CD4-positive, alpha-beta memory T cell (primary cell): ENCODE measurements around the gene PEX11B. TPM values are rescaled to one million over a fixed set of nuclear protein-coding genes. Genes with fewer than 3 reads are reported as not detected.

Experiments
- CTCF ChIA-PET: fragments of 350-600 bp; sonication (Branson Sonifier 250); formaldehyde crosslinking; loops from one replicate; lab custom pipeline; 2021; ENCODE audit warnings: inconsistent platforms; ENCODE audit not compliant: partially characterized antibody; lab: Charles Lee
- POLR2A ChIA-PET: fragments of 350-600 bp; sonication (Branson Sonifier 250); formaldehyde crosslinking; loops from one replicate; lab custom pipeline; 2021; ENCODE audit not compliant: partially characterized antibody; lab: Charles Lee
- DNase-seq, 5 donors: peaks; one replicate each; pipeline versions ENCODE4 v3.0.0 to v3.0.0-alpha.2; 2020 to 2022; ENCODE audit warnings: mixed read lengths in 1 of 5
- H3K27ac ChIP-seq: one replicate; pipeline ENCODE4 v1.7.0; 2013; ENCODE audit warnings: low read depth, low read length
- H3K27me3 ChIP-seq: 2 replicates; pipeline ENCODE4 v1.7.0; 2013; ENCODE audit warnings: mild to moderate bottlenecking, low read length, moderate library complexity; ENCODE audit not compliant: insufficient read depth
- H3K36me3 ChIP-seq: 2 replicates; pipeline ENCODE4 v1.7.0; 2013; ENCODE audit warnings: mild to moderate bottlenecking, low read length, moderate library complexity; ENCODE audit not compliant: insufficient read depth
- H3K4me1 ChIP-seq: 2 replicates; pipeline ENCODE4 v1.7.0; 2013; ENCODE audit warnings: mild to moderate bottlenecking, low read length, moderate library complexity; ENCODE audit not compliant: insufficient read depth
- H3K4me3 ChIP-seq, 2 donors: one replicate each; pipeline ENCODE4 v1.7.0; 2013; ENCODE audit warnings: low read length in 2 of 2, mild to moderate bottlenecking in 1 of 2
- H3K9me3 ChIP-seq, 2 donors: one replicate each; pipeline ENCODE4 v1.7.0; 2013; ENCODE audit warnings: low read length in 2 of 2, control low read depth in 1 of 2; ENCODE audit not compliant: control insufficient read depth in 1 of 2
- H3K27ac Mint-ChIP-seq, 7 donors: one replicate each; pipeline ENCODE4 v1.8.0; 2020 to 2021; ENCODE audit warnings: mixed read lengths in 7 of 7, mild to moderate bottlenecking in 6 of 7, inconsistent platforms in 3 of 7, moderate library complexity in 3 of 7
- H3K27me3 Mint-ChIP-seq, 2 donors: one replicate each; pipeline ENCODE4 v1.8.0; 2020 to 2021; ENCODE audit warnings: mixed read lengths in 2 of 2
- H3K36me3 Mint-ChIP-seq, 2 donors: one replicate each; pipeline ENCODE4 v1.8.0; 2020 to 2021; ENCODE audit warnings: mixed read lengths in 2 of 2, inconsistent platforms in 1 of 2, mild to moderate bottlenecking in 1 of 2
- H3K4me1 Mint-ChIP-seq, 4 donors: one replicate each; pipeline ENCODE4 v1.8.0; 2020 to 2021; ENCODE audit warnings: mixed read lengths in 4 of 4, mild to moderate bottlenecking in 1 of 4
- H3K4me3 Mint-ChIP-seq, 8 donors: one replicate each; pipeline ENCODE4 v1.8.0; 2020 to 2021; ENCODE audit warnings: mixed read lengths in 8 of 8, mild to moderate bottlenecking in 7 of 8, moderate library complexity in 6 of 8, inconsistent platforms in 3 of 8
- H3K9me3 Mint-ChIP-seq, 8 donors: one replicate each; pipeline ENCODE4 v1.8.0; 2020 to 2021; ENCODE audit warnings: mixed read lengths in 8 of 8, mild to moderate bottlenecking in 5 of 8, inconsistent platforms in 3 of 8, moderate library complexity in 1 of 8
- intact Hi-C: fragments of 100-400 bp; cut with micrococcal nuclease; formaldehyde crosslinking; loops from one replicate; pipeline ENCODE4 v1.15.1; 2023
- polyA plus RNA-seq, 2 donors: library from polyadenylated mRNA; unstranded; fragments of 300-500 nt; fragmentation: Illumina TruSeq; gene quantifications; one replicate each; pipeline ENCODE4 v1.2.3, GENCODE V29; 2021
- total RNA-seq, 2 experiments: library from RNA; stranded (reverse); gene quantifications; one replicate each; pipeline ENCODE4 v1.2.3, GENCODE V29; 2021

The PEX11B gene, protein sequence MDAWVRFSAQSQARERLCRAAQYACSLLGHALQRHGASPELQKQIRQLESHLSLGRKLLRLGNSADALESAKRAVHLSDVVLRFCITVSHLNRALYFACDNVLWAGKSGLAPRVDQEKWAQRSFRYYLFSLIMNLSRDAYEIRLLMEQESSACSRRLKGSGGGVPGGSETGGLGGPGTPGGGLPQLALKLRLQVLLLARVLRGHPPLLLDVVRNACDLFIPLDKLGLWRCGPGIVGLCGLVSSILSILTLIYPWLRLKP
- total RNA-seq (10 to 100 TPM; 34.7 to 38.7 TPM), polyA plus RNA-seq (10 to 100 TPM; 54.4 to 55.3 TPM)

DNA sequence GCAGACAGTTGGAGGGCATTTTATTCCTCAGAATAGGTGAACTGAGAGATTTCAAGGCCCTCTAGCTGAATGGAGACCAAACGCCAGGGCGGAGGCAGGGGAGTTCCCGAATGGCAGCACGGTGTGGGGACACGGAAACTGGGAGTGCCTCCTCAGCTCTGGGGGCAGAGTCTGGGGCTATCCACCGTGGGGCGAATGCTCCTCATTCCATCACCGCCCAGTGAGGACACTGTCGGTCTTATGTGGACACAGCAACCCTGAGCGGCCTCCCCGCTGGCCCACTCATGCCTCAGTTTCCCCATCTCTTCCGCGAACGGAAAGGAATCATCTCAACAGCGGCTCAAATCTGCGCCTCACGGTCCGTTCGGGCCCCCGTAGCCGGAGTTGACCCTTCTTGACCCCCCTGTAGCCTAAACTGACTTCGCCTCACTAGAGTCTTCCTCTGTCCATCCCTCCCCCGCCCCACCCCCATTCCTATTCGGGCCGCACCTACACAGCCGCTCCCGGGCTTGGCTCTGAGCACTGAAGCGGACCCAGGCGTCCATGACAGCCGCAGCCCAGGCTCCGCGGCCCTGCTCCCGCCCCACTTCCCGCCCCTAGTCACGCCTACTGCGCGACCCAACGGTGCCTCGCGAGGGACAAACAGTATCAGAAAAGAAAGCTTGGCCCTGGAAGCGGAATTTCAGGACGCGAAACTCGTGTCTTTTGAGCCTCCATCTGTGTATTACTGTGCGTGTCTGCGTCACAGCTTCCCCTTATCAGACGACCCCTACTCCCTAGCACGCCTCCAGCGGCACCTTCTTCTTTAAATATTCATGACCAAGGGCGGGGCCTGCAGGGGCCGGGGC is at the start of gene PEX11B:
Gene PEX11B (minus strand): TSS at position 574 of the 848 bp plus-strand sequence. CDS start 29 bp downstream, at position 545.
- H3K36me3 Mint-ChIP-seq: peaks cover 28 to 39% of the 10 kb centered on the region in 2 donors
- peaks cover 28% of the 10 kb centered on the region for H3K4me1 ChIP-seq
- H3K4me1 Mint-ChIP-seq: peaks cover 24 to 45% (median 35%) of the 10 kb centered on the region in 4 donors
- H3K9me3 ChIP-seq: no peaks in the 10 kb centered on the region
- no peaks in the 10 kb centered on the region for H3K27me3 ChIP-seq
- no peaks in the 10 kb centered on the region for H3K9me3 Mint-ChIP-seq
- peaks cover 9% of the 10 kb centered on the region for H3K36me3 ChIP-seq
- peak; percentile 90 to 96 (median 92) for DNase-seq
- peak within 1 kb of the TSS; percentile 90 to 96 for H3K4me3 ChIP-seq
- peak within 1 kb of the TSS; percentile 91 to 97 (median 95) for H3K27ac Mint-ChIP-seq
- intact Hi-C loops: loop anchor here (1.0 to 5.0 kb wide), 4 partner anchors 9 to 79 kb away; partner anchors contain the start of genes LIX1L, PIAS3 and RBM8A
- H3K4me3 Mint-ChIP-seq: peak within 1 kb of the TSS; percentile 89 to 96 (median 92)
- H3K27ac ChIP-seq: peak within 1 kb of the TSS; percentile 79
- ChIA-PET POLR2A (interaction anchor here (0.6 to 4.9 kb wide), 29 partner anchors 9 to 119 kb away, joined by 3 to 83 read pairs (median 6); partner anchors contain the start of genes ANKRD34A, ANKRD35, ITGA10 and LIX1L), CTCF (interaction anchor here (0.6 to 5.5 kb wide), 9 partner anchors 9 to 115 kb away, joined by 3 to 45 read pairs (median 4); partner anchors contain the start of genes NUDT17, PIAS3 and RBM8A)
- H3K27me3 Mint-ChIP-seq: no peaks in the 10 kb centered on the region

DNA sequence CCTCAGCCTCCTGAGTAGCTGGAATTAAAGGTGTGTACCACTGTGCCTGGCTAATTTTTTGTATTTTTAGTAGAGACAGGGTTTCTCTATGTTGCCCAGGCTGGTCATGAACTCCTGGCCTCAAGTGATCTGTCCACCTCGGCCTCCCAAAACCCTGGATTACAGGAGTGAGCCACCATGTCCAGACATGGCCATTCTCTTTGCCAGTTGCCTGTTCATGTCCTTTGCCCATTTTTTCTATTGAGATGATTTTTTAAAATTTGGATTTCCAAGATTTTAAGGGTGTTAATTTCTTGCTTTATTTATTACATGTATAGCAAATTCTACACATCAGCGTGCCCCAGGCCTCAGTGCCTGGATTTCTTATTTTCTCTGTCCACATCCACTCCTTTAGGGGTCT is 48.8 kb upstream of the PEX11B start:
- peak overlapping the region in 3 of 8 donors; percentile 35 to 53 (median 51) for H3K4me3 Mint-ChIP-seq
- POLR2A ChIA-PET: interaction anchor here (1.2 to 17.4 kb wide), 5 partner anchors 9 to 40 kb away, joined by 3 to 444 read pairs (median 203); partner anchors contain the start of genes LIX1L, RBM8A and TXNIP

DNA sequence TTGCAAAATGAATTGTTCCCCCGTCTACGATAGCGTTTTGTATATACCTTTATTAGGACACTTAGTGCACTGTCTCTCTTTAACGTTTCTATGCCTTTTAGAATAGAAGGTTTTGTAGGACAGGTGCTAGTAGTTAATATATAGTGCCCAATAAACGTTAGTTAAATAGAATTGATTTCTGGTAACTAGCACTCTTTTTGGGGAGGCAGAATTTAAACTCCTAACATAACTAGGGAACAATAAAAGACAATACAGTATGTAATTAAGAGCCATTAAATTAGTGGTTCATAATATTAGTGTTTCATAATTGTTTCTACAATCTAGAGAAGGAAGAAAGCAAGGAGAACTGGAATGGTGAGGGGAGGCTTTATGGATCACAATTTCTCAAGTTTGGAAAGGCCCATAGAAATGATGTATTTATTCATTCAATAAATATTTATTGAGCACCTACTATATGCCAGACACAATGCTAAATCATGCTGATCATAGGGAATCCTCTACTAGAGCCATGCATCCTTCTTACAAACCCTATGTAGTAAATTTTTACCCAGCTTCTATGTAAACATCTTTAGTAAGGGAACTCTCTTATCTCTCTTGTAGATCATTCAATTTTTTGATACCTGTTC is 46.7 kb upstream of the PEX11B start:
- H3K4me1 ChIP-seq: peaks cover 53% of the 10 kb centered on the region
- H3K27ac ChIP-seq: peak overlapping the region; percentile 71
- H3K4me3 ChIP-seq: peak overlapping the region; percentile 65 to 94
- ChIA-PET CTCF (interaction anchor here (0.6 to 9.4 kb wide), 15 partner anchors 10 to 119 kb away, joined by 3 to 98 read pairs (median 5); partner anchors contain the start of genes NUDT17, PIAS3 and RBM8A), POLR2A (interaction anchor here (0.8 to 17.4 kb wide), 26 partner anchors 8 to 141 kb away, joined by 3 to 444 read pairs (median 8); partner anchors contain the start of genes NUDT17, PEX11B, PIAS3 and POLR3C)
- Mint-ChIP-seq H3K9me3 (peaks cover 0 to 5% (median 0%) of the 10 kb centered on the region in 8 donors), H3K27ac (peak overlapping the region; percentile 89 to 99 (median 98)), H3K4me3 (peak overlapping the region; percentile 89 to 95 (median 93)), H3K27me3 (no peaks in the 10 kb centered on the region), H3K4me1 (peaks cover 23 to 62% (median 37%) of the 10 kb centered on the region in 4 donors), H3K36me3 (peaks cover 14 to 25% of the 10 kb centered on the region in 2 donors)
- intact Hi-C loops: no loop called here
- H3K9me3 ChIP-seq: no peaks in the 10 kb centered on the region
- no peak for DNase-seq
- H3K27me3 ChIP-seq: no peaks in the 10 kb centered on the region
- H3K36me3 ChIP-seq: no peaks in the 10 kb centered on the region

More for the DNA sequence above, 48.8 kb upstream of the PEX11B start:
- intact Hi-C loops: no loop called here
- Mint-ChIP-seq H3K27ac (no peak overlapping the region), H3K9me3 (peaks cover 0 to 5% (median 0%) of the 10 kb centered on the region in 8 donors), H3K27me3 (no peaks in the 10 kb centered on the region), H3K4me1 (peaks cover 23 to 46% (median 37%) of the 10 kb centered on the region in 4 donors), H3K36me3 (peaks cover 14 to 20% of the 10 kb centered on the region in 2 donors)
- H3K27me3 ChIP-seq: no peaks in the 10 kb centered on the region
- H3K4me3 ChIP-seq: no peak overlapping the region
- H3K27ac ChIP-seq: no peak overlapping the region
- no peaks in the 10 kb centered on the region for H3K36me3 ChIP-seq
- no peak for DNase-seq
- H3K4me1 ChIP-seq: peaks cover 48% of the 10 kb centered on the region
- no peaks in the 10 kb centered on the region for H3K9me3 ChIP-seq
- CTCF ChIA-PET: interaction anchor here (1.6 to 9.4 kb wide), 4 partner anchors 11 to 121 kb away, joined by 5 to 98 read pairs (median 36); partner anchors contain the start of gene NUDT17

DNA sequence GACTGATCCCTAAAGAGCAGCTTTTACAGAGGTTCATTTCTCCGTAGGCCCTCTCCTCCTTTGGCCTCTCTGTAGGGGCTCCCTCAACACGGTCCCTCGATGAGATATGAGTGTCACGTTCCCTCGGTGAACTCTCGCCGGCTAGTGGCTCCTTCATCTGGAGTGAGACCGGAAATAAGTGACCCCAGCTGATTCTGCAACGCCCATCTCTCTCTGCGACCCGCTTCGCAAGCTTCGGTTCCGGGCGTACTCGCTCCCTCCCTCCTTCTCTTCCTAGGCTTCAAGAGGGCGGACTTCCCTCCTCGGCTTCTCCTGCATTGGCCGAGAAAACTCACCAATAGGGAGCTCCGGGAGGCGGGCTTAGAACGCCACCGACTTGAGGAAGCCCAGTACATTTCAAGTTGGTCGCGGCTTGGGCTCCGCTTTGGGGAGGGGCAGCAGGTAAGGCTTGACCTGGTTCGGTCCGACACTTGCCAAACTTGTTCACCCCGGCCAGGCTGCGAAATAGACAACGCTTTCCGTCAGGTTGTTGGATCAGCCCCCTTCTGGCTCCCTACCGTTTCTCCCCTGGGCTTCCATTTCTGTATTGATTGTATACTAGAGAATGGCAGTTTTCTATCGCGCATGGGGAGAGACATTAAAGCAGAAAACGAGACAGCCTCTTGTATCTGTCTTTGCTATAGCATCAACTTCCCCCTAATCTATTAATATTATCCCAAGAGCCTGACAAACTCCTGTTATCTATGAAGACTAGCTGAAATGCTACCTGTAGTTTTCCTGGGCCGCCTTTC is 46.0 kb upstream of the PEX11B start, which contains the start of the genes ANKRD34A and POLR3GL:
Gene ANKRD34A (minus strand): TSS at position 248 of the 791 bp plus-strand sequence. CDS start 2,816 bp downstream, outside the sequence.
Gene POLR3GL (plus strand): TSS at position 363 of the 791 bp plus-strand sequence. CDS start 10,176 bp downstream, outside the sequence.
- peak; percentile 88 to 97 (median 90) for DNase-seq
- H3K36me3 Mint-ChIP-seq: peaks cover 10 to 25% of the 10 kb centered on the region in 2 donors
- no peaks in the 10 kb centered on the region for H3K27me3 Mint-ChIP-seq
- no peaks in the 10 kb centered on the region for H3K27me3 ChIP-seq
- peaks cover 0 to 5% (median 0%) of the 10 kb centered on the region in 8 donors for H3K9me3 Mint-ChIP-seq
- peak within 1 kb of the TSS; percentile 89 to 99 (median 98) for H3K27ac Mint-ChIP-seq
- peak within 1 kb of the TSS; percentile 89 to 95 (median 93) for H3K4me3 Mint-ChIP-seq
- POLR2A ChIA-PET: interaction anchor here (0.8 to 17.4 kb wide), 33 partner anchors 8 to 140 kb away, joined by 3 to 444 read pairs (median 4); partner anchors contain the start of genes NUDT17, PEX11B, PIAS3 and POLR3C
- intact Hi-C loops: loop anchor here (1.0 to 5.0 kb wide), 5 partner anchors 13 to 105 kb away; partner anchors contain the start of genes PIAS3, RBM8A and TXNIP
- H3K4me1 Mint-ChIP-seq: peaks cover 29 to 69% (median 42%) of the 10 kb centered on the region in 4 donors
- H3K4me1 ChIP-seq: peaks cover 60% of the 10 kb centered on the region
- no peaks in the 10 kb centered on the region for H3K36me3 ChIP-seq
- CTCF ChIA-PET: interaction anchor here (0.9 to 9.4 kb wide), 19 partner anchors 10 to 118 kb away, joined by 3 to 98 read pairs (median 5); partner anchors contain the start of genes NUDT17, PIAS3 and RBM8A
- peak within 1 kb of the TSS; percentile 65 to 94 for H3K4me3 ChIP-seq
- peak within 1 kb of the TSS; percentile 71 for H3K27ac ChIP-seq
- H3K9me3 ChIP-seq: no peaks in the 10 kb centered on the region

DNA sequence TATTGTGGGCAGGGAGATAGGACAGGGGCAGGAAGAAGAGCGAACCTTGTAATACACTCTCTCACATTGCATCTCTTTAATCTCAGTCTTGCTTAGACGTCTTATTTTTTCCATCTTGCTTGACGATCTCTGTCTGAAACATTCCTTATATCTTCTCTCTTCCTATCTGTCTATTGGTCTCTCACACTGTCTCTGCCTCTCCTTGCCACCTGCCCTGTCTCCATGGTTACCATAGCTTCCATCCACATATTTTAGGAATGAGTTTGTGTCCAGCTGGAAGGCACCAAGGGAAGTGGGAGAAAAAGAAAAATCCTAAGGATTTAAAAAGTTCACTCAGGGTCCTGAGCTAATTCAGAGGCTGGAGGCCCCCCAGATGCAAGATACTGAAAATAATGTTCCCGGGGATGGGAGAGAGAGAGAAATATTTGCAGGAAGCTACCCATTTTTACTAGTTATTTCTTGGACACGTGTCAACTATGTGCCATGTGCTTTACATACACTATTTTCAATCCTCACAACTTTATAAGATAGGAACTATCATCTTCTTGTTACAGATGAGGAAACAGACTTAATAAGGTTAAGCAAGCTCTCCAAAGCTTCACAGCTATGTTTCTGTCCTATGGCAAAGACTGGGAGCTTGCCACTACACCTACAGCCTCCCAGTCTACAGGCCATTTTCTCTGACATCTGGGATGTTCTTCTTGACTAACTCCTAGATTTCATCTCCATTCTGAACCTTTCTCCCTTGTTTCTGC is 44.9 kb upstream of the PEX11B start:
- Mint-ChIP-seq H3K4me3 (peak overlapping the region; percentile 89 to 95 (median 93)), H3K27me3 (no peaks in the 10 kb centered on the region), H3K9me3 (peaks cover 0 to 5% (median 0%) of the 10 kb centered on the region in 8 donors), H3K27ac (peak overlapping the region; percentile 89 to 99 (median 98)), H3K4me1 (peaks cover 40 to 80% (median 53%) of the 10 kb centered on the region in 4 donors), H3K36me3 (peaks cover 10 to 25% of the 10 kb centered on the region in 2 donors)
- Histone ChIP-seq H3K27me3 (no peaks in the 10 kb centered on the region), H3K9me3 (no peaks in the 10 kb centered on the region), H3K27ac (peak overlapping the region; percentile 71), H3K4me3 (peak overlapping the region; percentile 65 to 94), H3K4me1 (peaks cover 70% of the 10 kb centered on the region), H3K36me3 (no peaks in the 10 kb centered on the region)
- POLR2A ChIA-PET: interaction anchor here (0.9 to 17.4 kb wide), 22 partner anchors 9 to 139 kb away, joined by 3 to 444 read pairs (median 10); partner anchors contain the start of genes NUDT17, PEX11B, PIAS3 and POLR3C
- CTCF ChIA-PET: interaction anchor here (0.6 to 9.4 kb wide), 19 partner anchors 8 to 117 kb away, joined by 3 to 98 read pairs (median 5); partner anchors contain the start of genes NUDT17, PIAS3 and RBM8A
- intact Hi-C loops: loop anchor here (1.0 to 5.0 kb wide), 5 partner anchors 14 to 104 kb away; partner anchors contain the start of genes PIAS3, RBM8A and TXNIP
- no peak for DNase-seq
